Uterus (tissue), 2 donors: ENCODE data around the gene PRELID1.

Experiments
- CTCF ChIP-seq, 4 experiments: fragments of 200-600 bp in 2 of 4; fragments of 450-650 bp in 2 of 4; sonication (generic) in 2 of 4; IDR thresholded peaks; one replicate each; pipeline ENCODE4 v1.5.1; 2016 to 2019; ENCODE audit warnings: antibody characterized with exemption in 4 of 4, mild to moderate bottlenecking in 2 of 4, moderate library complexity in 1 of 4
- POLR2A ChIP-seq, 2 donors: fragments of 450-650 bp; IDR thresholded peaks; one replicate each; pipeline ENCODE4 v1.6.1; 2016; ENCODE audit warnings: antibody characterized with exemption in 2 of 2, mild to moderate bottlenecking in 1 of 2, moderate library complexity in 1 of 2

GRCh38 chr5:177339107-177339638, 35.6 kb downstream of the PRELID1 start:
- no peak for TF ChIP-seq POLR2A (IDR thresholded peaks at IDR 0.05)
- TF ChIP-seq CTCF (IDR thresholded peaks at IDR 0.05), result no peak
